Endometrial microvascular endothelial cells (primary cell): ENCODE results near the gene RHBDL3. TPM values are rescaled to one million over a fixed set of nuclear protein-coding genes. Genes with fewer than 3 reads are reported as not detected.
"Not testable (repeated sequence)": the region's sequence is repeated elsewhere in the genome, so short reads cannot be mapped to it uniquely, and the experiment has no call there.

Experiments used
- in situ Hi-C: cut with HindIII; loops from 2 replicates; pipeline ENCODE4 v1.10.0; 2017; ENCODE audit warnings: low sequenced_read_pairs, low pct_unique_long_range_greater_than_20kb; ENCODE audit errors: inconsistent ontology term
- total RNA-seq: library from RNA; depleted of rRNA; stranded (reverse); fragments of >200 nt; gene quantifications from one replicate; pipeline ENCODE4 v1.2.3, GENCODE V29; 2015; ENCODE audit errors: inconsistent ontology term

The RHBDL3 gene
- total RNA-seq, 1 donor from 2014 or later: not detected

GRCh38 chr17:32345951-32346600 is 80.4 kb downstream of the RHBDL3 start:
- in situ Hi-C loops: no loop called here

DNA sequence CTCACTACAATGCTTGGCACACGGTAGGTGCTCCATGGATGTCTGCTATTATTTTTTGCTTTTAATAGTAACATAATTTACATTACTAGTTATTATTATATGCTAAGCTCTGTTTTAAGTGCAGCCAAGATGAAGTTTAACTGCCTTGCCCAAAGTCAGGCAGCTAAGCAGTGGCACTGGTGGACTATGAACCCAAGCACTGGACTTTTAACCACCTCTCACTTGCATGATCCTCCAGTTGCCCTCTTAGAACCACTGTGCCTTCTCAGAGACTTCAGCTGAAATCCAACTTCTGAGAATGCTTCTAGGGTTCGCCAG is 82.8 kb downstream of the RHBDL3 start:
- in situ Hi-C loops: no loop called here

- in situ Hi-C loops: no loop called here
These were observed 83.8 kb downstream of the RHBDL3 start for GRCh38 chr17:32349503-32349853.

DNA sequence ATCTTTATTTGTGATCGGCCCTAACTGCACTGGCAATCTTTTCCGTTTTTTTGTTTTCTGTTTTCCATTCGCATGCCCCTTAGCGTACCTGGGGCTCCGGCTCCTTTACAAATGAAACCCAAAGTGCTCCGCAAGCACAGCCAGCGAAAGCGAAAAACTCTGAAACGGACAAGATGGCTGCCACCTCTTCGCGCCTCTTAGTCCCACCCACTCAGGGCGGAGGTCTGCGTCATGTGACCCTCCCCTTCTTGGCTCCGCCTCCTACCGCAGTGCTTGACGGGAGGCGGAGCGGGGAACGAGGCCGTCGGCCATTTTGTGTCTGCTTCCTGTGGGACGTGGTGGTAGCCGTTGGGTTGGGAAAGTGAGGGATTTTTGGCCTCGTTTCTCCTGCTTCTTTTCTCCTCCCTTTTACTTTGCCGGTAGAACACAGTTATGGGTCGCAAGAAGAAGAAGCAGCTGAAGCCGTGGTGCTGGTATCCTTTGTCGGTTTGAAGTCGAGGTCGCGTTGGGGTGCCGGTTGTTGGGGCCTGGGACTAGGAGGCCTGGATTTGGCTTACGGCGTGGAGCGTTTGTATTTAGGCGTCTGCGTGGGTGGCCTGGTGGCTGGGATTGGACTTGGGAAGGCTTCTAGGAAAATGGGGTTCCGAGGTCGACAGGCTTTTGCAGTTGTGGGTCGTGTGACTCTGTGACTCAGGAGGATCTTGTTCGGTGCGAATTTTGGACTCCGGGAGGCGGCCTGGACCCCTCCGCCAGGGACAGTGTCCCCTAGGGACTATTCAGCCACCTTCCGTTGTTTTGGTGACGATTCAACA is 84.4 kb downstream of the RHBDL3 start, which contains the start of gene ZNF207:
Gene ZNF207 (plus strand): TSS at position 304 of the 812 bp plus-strand sequence. CDS start 129 bp downstream, at position 433.
- in situ Hi-C loops: no loop called here

- in situ Hi-C loops: no loop called here
These were observed 85.2 kb downstream of the RHBDL3 start for GRCh38 chr17:32350666-32351418.

- in situ Hi-C loops: not testable (repeated sequence)
These were observed 87.1 kb downstream of the RHBDL3 start for GRCh38 chr17:32352734-32353133.

GRCh38 chr17:32355649-32356377 is 90.2 kb downstream of the RHBDL3 start:
- in situ Hi-C loops: no loop called here

DNA sequence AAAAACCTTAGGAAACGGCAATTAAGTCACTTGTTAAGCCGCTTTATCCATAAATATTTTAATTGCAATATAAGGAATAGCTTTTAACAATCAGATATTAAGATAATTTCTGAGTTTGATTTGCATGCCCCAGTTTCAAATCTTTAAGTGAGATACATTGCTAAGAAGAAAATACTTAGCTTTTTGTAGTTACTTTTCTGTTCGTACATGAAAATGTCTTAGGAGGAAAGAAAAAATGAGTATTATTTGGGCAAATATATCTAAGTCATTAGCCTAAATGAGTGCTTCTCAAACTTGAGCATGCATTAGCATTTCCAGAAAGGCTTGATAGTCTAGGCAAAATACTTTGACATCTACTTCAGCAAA is 90.7 kb downstream of the RHBDL3 start:
- in situ Hi-C loops: no loop called here

GRCh38 chr17:32356750-32357149 is 91.1 kb downstream of the RHBDL3 start:
- in situ Hi-C loops: no loop called here

DNA sequence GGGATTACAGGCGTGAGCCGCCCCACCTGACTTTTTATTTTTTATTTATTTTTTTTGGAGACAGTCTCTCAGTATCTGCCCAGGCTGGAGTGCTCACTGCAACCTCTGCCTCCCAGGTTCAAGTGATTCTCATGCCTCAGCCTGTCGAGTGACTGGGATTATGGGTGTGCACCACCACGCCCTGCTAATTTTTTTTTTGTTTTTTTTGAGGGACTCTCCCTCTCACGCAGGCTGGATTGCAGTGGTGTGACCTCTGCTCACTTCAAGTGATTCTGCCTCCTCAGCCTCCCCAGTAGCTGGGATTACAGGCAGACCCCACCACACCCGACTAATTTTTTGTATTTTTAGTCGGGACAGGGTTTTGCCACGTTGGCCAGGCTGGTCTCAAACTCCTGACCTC is 92.0 kb downstream of the RHBDL3 start:
- in situ Hi-C loops: no loop called here

DNA sequence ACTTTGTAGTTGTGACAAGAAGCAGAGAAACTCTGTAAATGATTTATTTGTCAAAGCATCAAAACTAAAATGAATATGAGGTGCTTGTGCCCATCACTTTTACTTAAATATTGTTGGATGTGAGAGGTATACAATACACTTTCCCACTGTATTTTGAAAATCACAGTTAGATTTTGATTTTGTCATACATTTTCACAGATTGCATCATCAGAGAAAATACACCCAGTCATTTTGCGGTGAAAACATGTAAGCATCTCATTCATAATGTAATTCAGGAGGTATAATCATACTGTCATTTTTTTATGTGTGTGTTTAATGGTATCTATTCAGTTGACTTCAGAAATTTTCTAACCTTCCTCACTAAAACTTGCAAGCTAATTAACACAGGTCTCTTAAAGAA is 95.6 kb downstream of the RHBDL3 start:
- in situ Hi-C loops: no loop called here

DNA sequence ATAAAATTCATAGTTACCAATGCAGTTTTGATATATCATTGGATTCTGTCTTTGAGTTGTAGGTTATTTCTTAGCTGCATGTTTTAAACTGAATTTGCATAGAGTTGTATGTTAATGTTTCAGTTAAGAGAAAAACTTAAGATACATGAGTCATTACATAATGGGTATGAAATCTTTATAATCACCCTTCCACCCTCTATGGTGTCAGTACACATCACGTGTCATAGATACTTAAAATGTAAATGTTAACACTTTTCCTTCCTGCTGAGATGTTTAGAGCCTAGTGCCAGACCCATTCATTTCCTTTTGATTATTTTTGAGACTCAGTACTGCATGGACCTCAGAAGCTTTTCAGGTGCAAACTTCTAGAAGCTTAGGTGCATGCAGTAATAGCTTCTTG is 104.8 kb downstream of the RHBDL3 start:
- in situ Hi-C loops: no loop called here

Other genes starting within 250 kb of the RHBDL3 start
- 32.8 TPM for gene RHOT1, start 123.3 kb upstream of the RHBDL3 start, total RNA-seq
- gene C17orf75, start 76.3 kb downstream of the RHBDL3 start, total RNA-seq: 34.5 TPM
- 152 TPM for gene ZNF207, start 84.3 kb downstream of the RHBDL3 start, total RNA-seq
- 119 TPM for gene PSMD11, start 178.7 kb downstream of the RHBDL3 start, total RNA-seq
- gene CDK5R1, start 221.2 kb downstream of the RHBDL3 start, total RNA-seq: 1.5 TPM